ENCODE measurements around the gene NLRP5. TPM values are rescaled to one million over a fixed set of nuclear protein-coding genes. Genes with fewer than 3 reads are reported as not detected.
A peak's percentile ranks its signal among the peaks of the same experiment; 100 is the strongest.

The NLRP5 gene
- total RNA-seq, 1 donor = not detected

DNA sequence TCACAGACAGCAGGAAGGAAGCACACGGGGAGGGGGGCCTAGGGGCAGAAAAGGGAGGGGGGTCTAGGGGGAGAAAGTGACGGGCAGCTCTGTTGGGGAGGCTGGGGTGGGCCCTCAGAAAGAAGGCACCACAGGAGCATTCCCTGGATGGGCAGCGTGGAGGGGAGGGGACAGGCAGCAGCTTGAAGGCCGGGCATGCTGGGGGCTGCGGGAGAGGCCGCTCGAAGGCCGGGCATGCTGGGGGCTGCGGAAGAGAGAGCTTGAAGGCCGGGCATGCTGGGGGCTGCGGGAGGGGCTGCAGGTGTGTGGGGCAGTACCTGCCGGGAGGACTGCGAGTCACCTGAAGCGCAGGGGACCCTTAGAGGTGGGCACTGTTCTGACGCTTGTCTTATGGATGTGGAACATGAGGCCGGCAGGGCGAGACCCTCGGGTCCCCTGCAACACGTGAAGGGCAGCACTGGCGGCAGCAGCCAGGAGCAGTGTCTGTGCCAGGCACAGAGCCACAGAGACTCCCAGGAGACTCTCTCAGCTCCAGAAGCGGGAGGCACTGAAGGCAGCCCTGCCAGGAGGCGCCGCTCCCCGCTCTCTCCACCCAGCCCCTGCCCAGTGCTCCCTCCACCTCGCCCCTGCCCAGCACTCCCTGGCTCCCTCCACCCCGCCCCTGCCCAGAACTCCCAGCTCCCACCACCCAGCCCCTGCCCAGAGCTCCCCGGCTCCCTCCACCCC, 121.2 kb downstream of the NLRP5 start:
- no peak for DNase-seq (ENCODE audit: low read depth)
- H3K4me3 ChIP-seq (ENCODE audit: low read depth, low read length) = no peak overlapping the region
- TF ChIP-seq, protein P1, sequence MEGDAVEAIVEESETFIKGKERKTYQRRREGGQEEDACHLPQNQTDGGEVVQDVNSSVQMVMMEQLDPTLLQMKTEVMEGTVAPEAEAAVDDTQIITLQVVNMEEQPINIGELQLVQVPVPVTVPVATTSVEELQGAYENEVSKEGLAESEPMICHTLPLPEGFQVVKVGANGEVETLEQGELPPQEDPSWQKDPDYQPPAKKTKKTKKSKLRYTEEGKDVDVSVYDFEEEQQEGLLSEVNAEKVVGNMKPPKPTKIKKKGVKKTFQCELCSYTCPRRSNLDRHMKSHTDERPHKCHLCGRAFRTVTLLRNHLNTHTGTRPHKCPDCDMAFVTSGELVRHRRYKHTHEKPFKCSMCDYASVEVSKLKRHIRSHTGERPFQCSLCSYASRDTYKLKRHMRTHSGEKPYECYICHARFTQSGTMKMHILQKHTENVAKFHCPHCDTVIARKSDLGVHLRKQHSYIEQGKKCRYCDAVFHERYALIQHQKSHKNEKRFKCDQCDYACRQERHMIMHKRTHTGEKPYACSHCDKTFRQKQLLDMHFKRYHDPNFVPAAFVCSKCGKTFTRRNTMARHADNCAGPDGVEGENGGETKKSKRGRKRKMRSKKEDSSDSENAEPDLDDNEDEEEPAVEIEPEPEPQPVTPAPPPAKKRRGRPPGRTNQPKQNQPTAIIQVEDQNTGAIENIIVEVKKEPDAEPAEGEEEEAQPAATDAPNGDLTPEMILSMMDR (IDR thresholded peaks at IDR 0.05; ENCODE audit: insufficient read depth, low read depth, low read length) = no peak

GRCh38 chr19:56108447-56109195, 122.0 kb downstream of the NLRP5 start:
- TF ChIP-seq, protein P1 (IDR thresholded peaks at IDR 0.05; ENCODE audit: insufficient read depth, low read depth, low read length) = no peak
- peak overlapping the region; percentile 5 for H3K4me3 ChIP-seq (ENCODE audit: low read depth, low read length)
- peak; percentile 33 for DNase-seq (ENCODE audit: low read depth)

GRCh38 chr19:56109226-56109625, 122.7 kb downstream of the NLRP5 start:
- H3K4me3 ChIP-seq (ENCODE audit: low read depth, low read length) = no peak overlapping the region
- TF ChIP-seq, protein P1 (IDR thresholded peaks at IDR 0.05; ENCODE audit: insufficient read depth, low read depth, low read length) = no peak
- peak; percentile 37 for DNase-seq (ENCODE audit: low read depth)

DNA sequence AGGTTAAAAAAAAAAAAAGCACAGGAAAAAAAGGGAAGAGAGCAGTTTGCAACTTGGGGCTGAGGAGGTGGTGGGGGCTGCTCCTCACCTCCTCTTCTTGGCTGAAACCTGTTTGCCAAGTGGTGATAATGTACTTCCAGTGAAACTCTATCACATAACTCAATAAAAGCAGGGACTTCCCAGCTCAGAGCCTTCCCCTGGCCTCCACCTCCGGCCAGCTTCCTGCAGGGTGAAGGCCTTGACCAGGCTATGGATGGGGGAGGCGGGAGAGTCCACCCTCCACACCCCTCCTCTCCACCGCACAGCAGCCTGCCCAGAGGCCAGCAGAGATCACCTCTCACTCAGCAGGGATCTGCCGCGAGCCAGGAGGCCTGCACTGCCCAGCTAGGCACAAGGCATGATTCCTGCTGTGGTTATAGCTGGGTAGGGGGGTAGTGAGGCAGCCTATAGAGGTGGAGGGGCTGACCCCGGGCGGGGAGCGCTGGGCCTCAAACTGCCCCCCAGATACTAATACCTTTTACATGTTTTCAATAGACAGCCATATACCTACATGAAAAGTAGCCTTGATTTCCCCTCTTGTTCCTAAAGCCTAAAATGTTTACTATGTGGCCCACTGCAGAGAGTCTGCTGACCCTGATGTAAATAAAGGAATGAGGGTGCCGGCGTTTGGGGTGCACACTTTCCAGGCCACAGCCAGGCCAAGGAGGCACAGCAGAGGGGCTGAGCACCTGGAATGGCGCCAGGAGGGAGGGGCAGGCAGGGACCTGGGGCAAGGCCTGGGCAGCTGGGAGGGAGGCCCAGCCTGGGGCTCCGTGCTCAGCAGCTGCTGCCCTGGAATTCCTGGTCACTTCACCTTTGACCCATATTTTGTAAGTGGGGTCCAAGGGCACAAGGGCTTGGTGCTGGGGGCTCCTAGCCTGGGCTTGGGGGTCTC, 124.2 kb downstream of the NLRP5 start:
- H3K4me3 ChIP-seq (ENCODE audit: low read depth, low read length) = no peak overlapping the region
- TF ChIP-seq, protein P1 (IDR thresholded peaks at IDR 0.05; ENCODE audit: insufficient read depth, low read depth, low read length) = no peak
- DNase-seq (ENCODE audit: low read depth) = peak; percentile 69

Small RNAs within 50 kb of the gene (small RNA-seq; reads per million reads assigned to genes)
- gene RF00019 = not detected

Other genes starting within 250 kb of the NLRP5 start
- not detected in 2 replicates for gene NLRP9, start 248.4 kb upstream of the NLRP5 start, total RNA-seq
- not detected in 2 replicates for gene RFPL4A, start 227.7 kb upstream of the NLRP5 start, total RNA-seq
- gene RFPL4AL1, start 217.7 kb upstream of the NLRP5 start, total RNA-seq = not detected in 2 replicates
- not detected in 2 replicates for gene NLRP11, start 154.8 kb upstream of the NLRP5 start, total RNA-seq
- gene NLRP4, start 150.2 kb upstream of the NLRP5 start, total RNA-seq = not detected in 2 replicates
- gene NLRP13, start 54.4 kb upstream of the NLRP5 start, total RNA-seq = not detected in 2 replicates
- gene NLRP8, start 38.9 kb upstream of the NLRP5 start, total RNA-seq = not detected in 2 replicates
- gene ZNF787, start 134.5 kb downstream of the NLRP5 start, total RNA-seq = 25.0 and 33.2 TPM in 2 replicates
- 14.2 and 16.4 TPM in 2 replicates for gene ZNF444, start 154.5 kb downstream of the NLRP5 start, total RNA-seq
- not detected in 2 replicates for gene GALP, start 189.2 kb downstream of the NLRP5 start, total RNA-seq
- gene ZSCAN5B, start 211.0 kb downstream of the NLRP5 start, total RNA-seq = not detected in 2 replicates
- not detected in 2 replicates for gene ZSCAN5C, start 215.5 kb downstream of the NLRP5 start, total RNA-seq